ENCODE data around the gene BBS9. TPM values are rescaled to one million over a fixed set of nuclear protein-coding genes. Genes with fewer than 3 reads are reported as not detected.

Gene BBS9
- total and polyA plus RNA-seq, 9 of the 15 experiments (the other 6 are each of a cell fraction or from before 2014, with no cell fraction given) = 0.77 to 3.3 (median 2.4) TPM

GRCh38 chr7:33356336-33356735 is 227.0 kb downstream of the BBS9 start (continued):
- TF ChIP-seq TRIM25 (IDR thresholded peaks at IDR 0.05; ENCODE audit: borderline replicate concordance) (no peak), ZNF143 (CRISPR knock-in tag; IDR thresholded peaks at IDR 0.05) (no peak), MAFG (tag; conservative IDR thresholded peaks at IDR 0.05) (no peak), ZNF512 (tag; IDR thresholded peaks at IDR 0.05) (no peak), NCOA2 (IDR thresholded peaks at IDR 0.05; ENCODE audit: partially characterized antibody in 2 of 2) (no peak), TGIF2 (CRISPR knock-in tag; IDR thresholded peaks at IDR 0.05) (no peak), GATA2 (CRISPR knock-in tag; IDR thresholded peaks at IDR 0.05) (no peak), ZNF644 (tag; IDR thresholded peaks at IDR 0.05; ENCODE audit: low read depth) (no peak), DLX4 (CRISPR knock-in tag; IDR thresholded peaks at IDR 0.05) (no peak)

Measured in K562 (cell line).